GM12874 (cell line): ENCODE measurements around the gene INKA1.

Experiments
- TF ChIP-seq, protein P1 (sequence below): IDR thresholded peaks from 2 replicates; pipeline ENCODE4 v1.5.1; 2011; ENCODE audit warnings: low read depth, mild to moderate bottlenecking, control low read depth, low read length, moderate library complexity; ENCODE audit not compliant: insufficient read depth

Gene INKA1

DNA sequence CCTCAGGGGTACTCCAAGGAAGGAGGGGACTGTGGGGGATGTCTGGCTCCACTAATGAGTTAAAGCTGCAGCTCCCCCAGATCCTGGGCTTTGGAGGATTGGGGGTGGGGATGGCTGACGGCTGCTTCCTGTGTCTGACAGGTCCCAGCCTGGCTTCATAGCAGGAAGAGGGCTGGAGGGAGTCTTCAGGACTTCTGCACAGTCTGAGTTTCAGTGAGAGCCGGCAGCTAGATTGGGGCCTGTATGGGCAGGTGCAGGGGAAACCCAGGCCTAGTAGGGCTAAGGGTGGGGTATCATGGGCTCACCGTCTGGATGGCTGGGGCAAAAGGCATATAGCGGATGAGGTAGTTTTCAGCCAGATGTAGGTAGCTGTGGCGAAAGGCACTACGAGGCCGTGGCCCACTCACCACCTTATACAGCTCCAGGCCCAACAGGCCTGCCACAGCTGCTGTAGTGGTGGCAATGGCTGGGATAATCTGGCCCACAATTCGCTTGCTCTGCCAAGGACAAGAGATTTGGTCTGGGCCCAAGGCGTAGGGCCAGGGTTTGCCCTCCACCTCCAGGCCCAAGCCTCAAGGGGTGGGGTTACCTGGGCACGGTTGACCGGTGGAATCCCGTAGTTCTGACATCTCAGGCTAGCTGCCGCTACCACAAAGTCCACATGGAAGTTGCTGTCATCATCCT is 4.5 kb downstream of the INKA1 start:
- TF ChIP-seq, protein P1, sequence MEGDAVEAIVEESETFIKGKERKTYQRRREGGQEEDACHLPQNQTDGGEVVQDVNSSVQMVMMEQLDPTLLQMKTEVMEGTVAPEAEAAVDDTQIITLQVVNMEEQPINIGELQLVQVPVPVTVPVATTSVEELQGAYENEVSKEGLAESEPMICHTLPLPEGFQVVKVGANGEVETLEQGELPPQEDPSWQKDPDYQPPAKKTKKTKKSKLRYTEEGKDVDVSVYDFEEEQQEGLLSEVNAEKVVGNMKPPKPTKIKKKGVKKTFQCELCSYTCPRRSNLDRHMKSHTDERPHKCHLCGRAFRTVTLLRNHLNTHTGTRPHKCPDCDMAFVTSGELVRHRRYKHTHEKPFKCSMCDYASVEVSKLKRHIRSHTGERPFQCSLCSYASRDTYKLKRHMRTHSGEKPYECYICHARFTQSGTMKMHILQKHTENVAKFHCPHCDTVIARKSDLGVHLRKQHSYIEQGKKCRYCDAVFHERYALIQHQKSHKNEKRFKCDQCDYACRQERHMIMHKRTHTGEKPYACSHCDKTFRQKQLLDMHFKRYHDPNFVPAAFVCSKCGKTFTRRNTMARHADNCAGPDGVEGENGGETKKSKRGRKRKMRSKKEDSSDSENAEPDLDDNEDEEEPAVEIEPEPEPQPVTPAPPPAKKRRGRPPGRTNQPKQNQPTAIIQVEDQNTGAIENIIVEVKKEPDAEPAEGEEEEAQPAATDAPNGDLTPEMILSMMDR, result no peak

DNA sequence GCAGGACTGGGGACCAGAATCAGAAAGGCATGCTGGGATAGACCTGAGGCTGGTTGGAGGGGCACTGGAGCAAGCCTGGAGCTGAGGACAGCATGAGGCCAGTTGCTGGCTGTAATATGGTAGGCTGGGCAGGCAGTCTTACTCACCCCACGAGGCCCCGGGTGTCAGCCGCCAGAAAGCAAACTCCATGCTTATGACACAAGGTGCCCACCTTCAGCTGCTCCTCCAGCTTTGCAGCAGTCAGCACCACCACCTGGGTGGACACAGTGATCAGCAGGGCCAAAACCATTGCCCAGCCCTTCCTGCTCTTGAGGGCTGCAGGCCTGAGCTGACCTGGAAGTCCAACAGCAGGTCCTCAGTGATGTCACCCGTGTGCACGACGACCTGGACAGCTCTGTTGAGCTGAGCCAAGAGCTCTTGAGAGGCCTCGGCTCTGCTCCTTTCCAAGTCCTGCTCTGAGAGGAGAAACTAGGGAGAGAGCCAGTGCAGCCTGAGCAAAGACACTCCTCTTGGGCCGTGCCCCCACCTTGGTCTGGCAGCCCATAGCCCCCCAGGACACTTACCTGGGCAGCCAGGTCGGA is 9.9 kb downstream of the INKA1 start:
- TF ChIP-seq, protein P1, result no peak

DNA sequence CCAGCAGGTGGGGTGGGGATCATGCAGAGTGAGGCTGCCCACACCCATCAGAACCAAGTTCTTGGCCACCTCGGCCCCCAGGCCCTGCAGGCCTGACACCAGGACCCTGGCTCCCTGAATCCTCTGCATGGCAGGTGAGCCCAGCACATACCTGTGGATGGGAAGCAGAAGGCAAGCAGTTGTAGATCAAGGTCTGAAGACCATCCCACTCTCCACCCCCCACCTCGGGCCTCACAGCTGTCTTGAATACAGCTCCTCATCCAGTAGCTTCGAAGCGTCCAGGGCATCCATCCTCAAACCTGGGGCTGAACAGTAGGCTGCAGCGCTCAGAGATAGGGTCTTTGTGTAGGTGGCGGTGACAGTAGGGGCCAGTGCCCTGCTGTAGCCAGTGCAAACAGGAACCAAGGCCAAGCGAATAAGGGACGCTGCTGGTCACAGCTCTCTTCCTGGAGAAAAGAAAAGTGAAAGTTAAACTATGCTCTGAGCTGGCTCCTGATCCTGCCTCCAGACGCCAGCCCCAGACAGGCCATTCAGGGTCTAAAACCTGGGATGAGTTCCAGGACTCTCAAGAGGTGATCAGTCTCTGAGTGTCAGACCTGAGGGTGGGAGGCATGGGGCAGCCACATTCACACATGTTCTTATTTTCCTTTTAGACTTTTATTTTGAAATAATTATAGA is 10.6 kb downstream of the INKA1 start, which contains the start of gene UBA7:
UBA7 (minus strand) TSS at position 457 of the 678 bp plus-strand sequence; CDS start at position 291, 166 bp downstream.
- TF ChIP-seq, protein P1, result no peak

DNA sequence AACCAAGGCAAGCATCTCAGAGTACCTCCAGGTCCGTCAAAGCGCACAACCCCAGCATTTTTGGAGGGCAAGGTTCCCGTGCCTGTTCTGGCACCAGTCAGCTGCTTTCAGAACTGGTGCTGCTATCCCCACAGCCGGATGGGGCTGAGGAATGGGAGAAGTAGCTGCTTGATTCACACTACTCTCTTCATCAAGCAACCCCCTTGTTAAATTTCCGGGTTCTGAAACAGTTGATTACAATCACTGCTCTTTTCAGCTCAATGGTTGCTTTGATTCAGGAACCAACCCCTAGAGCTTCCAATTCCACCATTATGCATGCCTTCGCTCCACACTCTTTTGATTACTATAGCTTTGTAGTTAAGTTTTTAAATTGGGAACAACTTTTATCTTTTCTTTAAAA is 23.0 kb downstream of the INKA1 start:
- TF ChIP-seq, protein P1, result no peak

DNA sequence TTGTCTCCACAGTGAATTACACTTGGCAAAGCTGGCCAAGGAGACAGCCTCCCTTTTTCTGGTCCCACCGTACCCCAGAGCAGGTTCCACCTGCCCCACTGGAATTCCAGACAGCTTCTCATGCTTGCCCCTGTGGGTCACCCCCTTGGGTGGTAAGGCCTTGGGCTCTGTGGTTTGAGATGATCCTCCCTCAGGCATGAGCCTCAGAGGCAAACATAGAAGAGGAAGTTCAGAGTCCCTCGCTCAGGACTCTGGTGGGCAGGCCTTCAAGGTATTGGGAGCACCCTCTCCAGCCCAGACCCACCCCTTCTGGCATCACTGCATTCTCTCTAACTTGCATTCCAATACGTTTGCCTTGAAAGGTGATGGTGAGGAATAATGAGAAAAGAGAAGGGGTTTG is 28.3 kb downstream of the INKA1 start:
- TF ChIP-seq, protein P1, result no peak

DNA sequence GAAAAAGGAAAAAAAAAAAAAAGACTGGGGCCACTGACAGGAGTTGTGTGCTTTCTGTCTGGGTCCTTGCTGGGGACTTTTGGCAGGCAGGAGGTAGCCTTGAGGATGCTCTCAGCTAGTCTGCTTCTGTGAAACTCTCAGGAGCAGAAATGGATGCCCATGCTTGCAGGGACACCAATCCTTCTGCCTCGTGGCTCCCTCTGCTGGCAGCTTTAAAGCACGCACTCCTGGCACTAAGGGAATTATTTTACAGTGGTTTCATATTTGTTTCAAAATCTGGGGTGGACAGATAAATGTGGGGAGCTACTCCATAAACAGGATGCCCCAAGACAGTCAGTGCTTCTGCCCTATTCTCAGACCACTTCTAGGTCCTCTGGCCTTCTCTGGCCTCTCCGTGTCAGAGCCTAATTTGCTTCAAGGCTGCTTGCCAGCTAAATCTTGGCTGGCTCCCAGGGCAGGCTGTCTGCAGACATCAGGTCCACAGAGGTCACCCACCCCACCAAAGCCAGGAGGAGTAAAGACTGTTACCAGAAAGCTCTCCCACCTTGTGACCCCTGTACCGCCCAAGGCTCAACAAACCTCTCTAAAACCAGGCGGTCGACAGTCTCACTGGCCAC is 36.2 kb downstream of the INKA1 start:
- TF ChIP-seq, protein P1, result peak; percentile 81

DNA sequence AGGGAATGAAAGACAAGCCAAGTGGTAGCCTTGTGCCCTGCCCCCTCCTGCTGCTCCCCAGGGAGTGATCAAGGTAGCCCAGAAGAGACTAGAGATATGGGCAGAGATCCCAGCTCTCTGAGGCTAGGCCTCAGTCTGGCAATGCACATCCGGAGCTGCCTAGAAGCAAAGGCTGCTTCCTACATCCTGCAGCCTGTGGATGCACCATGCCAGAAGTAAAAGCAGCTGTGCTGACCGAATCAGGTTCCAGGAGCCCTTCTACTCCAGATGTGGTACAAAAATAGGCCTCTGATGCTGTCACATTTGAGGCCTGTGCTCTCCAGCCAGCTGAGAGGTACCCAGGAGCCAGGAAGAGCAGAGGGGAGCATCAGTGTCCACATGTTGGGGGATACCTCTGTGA is 37.3 kb downstream of the INKA1 start:
- TF ChIP-seq, protein P1, result no peak
